SK-N-SH (cell line): ENCODE results near the gene SCAND1.

Source experiments
- CTCF ChIP-seq: fragments of 200-600 bp; sonication (generic); IDR thresholded peaks from 2 replicates; pipeline ENCODE4 v1.6.1; 2017; ENCODE audit warnings: antibody characterized with exemption, mild to moderate bottlenecking, moderate library complexity
- FOXJ3 ChIP-seq: sonication (generic); formaldehyde crosslinking; IDR thresholded peaks from 2 replicates; pipeline ENCODE4 v1.5.1; 2020; ENCODE audit warnings: mild to moderate bottlenecking, missing genetic modification reagents
- GABPA ChIP-seq: IDR thresholded peaks from 2 replicates; pipeline ENCODE4 v1.4.0; 2012; ENCODE audit warnings: low read depth, mild to moderate bottlenecking
- NFIC ChIP-seq: IDR thresholded peaks from 2 replicates; pipeline ENCODE4 v1.4.0; 2012; ENCODE audit warnings: borderline replicate concordance
- POLR2AphosphoS5 ChIP-seq: IDR thresholded peaks from 2 replicates; pipeline ENCODE4 v1.6.1; 2012; ENCODE audit warnings: low read depth, low read length
- RCOR1 ChIP-seq: fragments of 150-350 bp; IDR thresholded peaks from 2 replicates; pipeline ENCODE4 v1.6.1; 2017; ENCODE audit warnings: antibody characterized with exemption, low read length
- RXRA ChIP-seq: IDR thresholded peaks from 2 replicates; pipeline ENCODE4 v1.4.0; 2012; ENCODE audit warnings: low read depth, mild to moderate bottlenecking, borderline replicate concordance
- TAF1 ChIP-seq: IDR thresholded peaks from 2 replicates; pipeline ENCODE4 v1.6.1; 2012; ENCODE audit warnings: low read depth, mild to moderate bottlenecking, low read length, moderate library complexity, borderline replicate concordance

GRCh38 chr20:36002855-36003254, 48.6 kb upstream of the SCAND1 start:
- no peak for TF ChIP-seq CTCF
- TF ChIP-seq RCOR1 = no peak
- no peak for TF ChIP-seq RXRA
- no peak for TF ChIP-seq GABPA
- TF ChIP-seq TAF1 = no peak
- TF ChIP-seq NFIC = no peak
- TF ChIP-seq FOXJ3 (CRISPR knock-in tag) = no peak
- no peak for TF ChIP-seq POLR2AphosphoS5
